Endothelial cell of umbilical vein (primary cell): ENCODE measurements around the gene OMA1. TPM values are rescaled to one million over a fixed set of nuclear protein-coding genes. Genes with fewer than 3 reads are reported as not detected.

Experiments used
- BruUV-seq: library from RNA; stranded (reverse); fragments of 400-500 nt; replicated peaks from 2 replicates; lab custom pipeline; 2021; lab: Mats Ljungman, UMichigan
- CTCF ChIA-PET: fragments of 300-600, 350-600 bp; sonication (Branson Sonifier 250); formaldehyde crosslinking; loops from one replicate; lab custom pipeline; 2021; ENCODE audit warnings: antibody characterized with exemption, inconsistent platforms; lab: Charles Lee
- POLR2A ChIA-PET: fragments of 300-600, 350-600 bp; sonication (Branson Sonifier 250); formaldehyde crosslinking; loops from one replicate; lab custom pipeline; 2021; ENCODE audit warnings: antibody characterized with exemption, inconsistent platforms; lab: Charles Lee
- DNase-seq: peaks from one replicate; pipeline ENCODE4 v3.0.0-alpha.2; 2011; ENCODE audit warnings: low read depth, low spot score
- FAIRE-seq: peaks from 2 replicates; lab custom pipeline; 2011; peaks lifted over from hg19 to GRCh38; lab: Jason Lieb, UNC
- H2AFZ ChIP-seq: 2 replicates; pipeline ENCODE4 v1.6.0; 2012; ENCODE audit warnings: low read depth, low read length, control low read depth, inconsistent platforms
- H3K27ac ChIP-seq: 2 replicates; pipeline ENCODE4 v1.5.1; 2011; ENCODE audit warnings: low read depth, mild to moderate bottlenecking, control low read depth, low read length, moderate library complexity; ENCODE audit not compliant: insufficient read depth
- H3K27me3 ChIP-seq, 2 experiments: 2 replicates each; pipeline versions ENCODE4 v1.6.0 to v1.6.1; 2011; ENCODE audit warnings: low read length in 2 of 2, mixed read lengths in 1 of 2; ENCODE audit not compliant: control insufficient read depth in 2 of 2, insufficient read depth in 2 of 2
- H3K36me3 ChIP-seq, 2 experiments: 2 replicates in 1 of 2; 3 replicates in 1 of 2; pipeline ENCODE4 v1.5.1; 2011; ENCODE audit warnings: low read length in 2 of 2, mild to moderate bottlenecking in 1 of 2, moderate library complexity in 1 of 2; ENCODE audit not compliant: control insufficient read depth in 2 of 2, insufficient read depth in 2 of 2; ENCODE audit errors: extremely low read depth in 1 of 2
- H3K4me1 ChIP-seq: 3 replicates; pipeline ENCODE4 v1.5.1; 2011; ENCODE audit warnings: mild to moderate bottlenecking, low read length; ENCODE audit not compliant: control insufficient read depth, insufficient read depth; ENCODE audit errors: extremely low read depth
- H3K4me2 ChIP-seq: 2 replicates; pipeline ENCODE4 v1.6.1; 2011; ENCODE audit warnings: low read length, control low read depth, mixed read lengths; ENCODE audit not compliant: insufficient read depth
- H3K4me3 ChIP-seq, 3 experiments: fragments of 200-600 bp in 1 of 3; sonication (generic), shearing (Covaris generic) in 1 of 3; replicated peaks in 1 of 3; 2 replicates each; pipeline ENCODE4 v1.5.1; 2011 to 2016; ENCODE audit warnings: control low read depth in 3 of 3, low read length in 3 of 3, mild to moderate bottlenecking in 2 of 3, inconsistent platforms in 1 of 3, low read depth in 1 of 3, moderate library complexity in 1 of 3; ENCODE audit not compliant: insufficient read depth in 1 of 3
- H3K79me2 ChIP-seq: 2 replicates; pipeline ENCODE4 v1.6.0; 2012; ENCODE audit warnings: low read length, inconsistent platforms; ENCODE audit not compliant: control insufficient read depth, insufficient read depth
- H3K9ac ChIP-seq: replicated peaks from 2 replicates; pipeline ENCODE3; 2011; ENCODE audit warnings: low read length, control low read depth; ENCODE audit not compliant: insufficient read depth; ENCODE audit errors: extremely low read depth
- H3K9me1 ChIP-seq: replicated peaks from 3 replicates; pipeline ENCODE4 v1.6.0; 2011; ENCODE audit warnings: mild to moderate bottlenecking, low read length; ENCODE audit not compliant: control insufficient read depth, insufficient read depth; ENCODE audit errors: extremely low read depth
- H3K9me3 ChIP-seq: replicated peaks from 2 replicates; pipeline ENCODE4 v1.5.1; 2012; ENCODE audit warnings: low read length, inconsistent platforms; ENCODE audit not compliant: control insufficient read depth, insufficient read depth
- H4K20me1 ChIP-seq: replicated peaks from 2 replicates; pipeline ENCODE3; 2011; ENCODE audit warnings: mild to moderate bottlenecking, low read length; ENCODE audit not compliant: control insufficient read depth, insufficient read depth; ENCODE audit errors: extremely low read depth
- EZH2 ChIP-seq: IDR thresholded peaks from 2 replicates; pipeline ENCODE4 v1.6.1; 2012; ENCODE audit warnings: borderline replicate concordance, low read depth, mild to moderate bottlenecking, moderate library complexity, low read length, inconsistent platforms; ENCODE audit not compliant: severe bottlenecking
- FOS ChIP-seq: IDR thresholded peaks from 2 replicates; pipeline ENCODE4 v1.6.1; 2011; ENCODE audit warnings: mild to moderate bottlenecking, low read length, moderate library complexity, borderline replicate concordance; ENCODE audit not compliant: insufficient read depth
- GATA2 ChIP-seq: IDR thresholded peaks from 2 replicates; pipeline ENCODE4 v1.7.0; 2011; ENCODE audit warnings: low read depth, mild to moderate bottlenecking, moderate library complexity, mixed read lengths, low read length; ENCODE audit not compliant: insufficient read length, insufficient read depth
- JUN ChIP-seq: IDR thresholded peaks from 2 replicates; pipeline ENCODE4 v1.6.1; 2011; ENCODE audit warnings: borderline replicate concordance, low read depth; ENCODE audit not compliant: insufficient read length, insufficient read depth
- MYC ChIP-seq: IDR thresholded peaks from one replicate; pipeline ENCODE4 v1.6.1; 2011; ENCODE audit warnings: mild to moderate bottlenecking, low read depth, low read length
- POLR2A ChIP-seq: IDR thresholded peaks from 2 replicates; pipeline ENCODE4 v1.6.1; 2012; ENCODE audit warnings: low read depth, mild to moderate bottlenecking, control low read depth, low read length
- POLR2AphosphoS5 ChIP-seq: IDR thresholded peaks from 2 replicates; pipeline ENCODE4 v1.6.1; 2012; ENCODE audit warnings: low read depth, mild to moderate bottlenecking, control low read depth, low read length, moderate library complexity; ENCODE audit not compliant: insufficient read depth
- dilution Hi-C: fragments of 300-500 bp; cut with MboI; formaldehyde crosslinking; loops from one replicate; pipeline ENCODE4 v1.15.0; 2019; ENCODE audit warnings: low sequenced_read_pairs; ENCODE audit not compliant: extremely low pct_ligation_motif_present
- intact Hi-C: fragments of 100-400 bp; cut with micrococcal nuclease; formaldehyde crosslinking; loops from one replicate; pipeline ENCODE4 v1.10.0; 2022
- polyA plus RNA-seq, 4 experiments: library from polyadenylated mRNA; depleted of rRNA in 3 of 4; stranded (reverse) in 3 of 4; unstranded in 1 of 4; fragments of >200 nt; gene quantifications; 2 replicates each; pipeline versions ENCODE4 v1.2.1 to v1.2.3, GENCODE V29; 2011 to 2012; ENCODE audit warnings: missing spikeins in 1 of 4
- total RNA-seq: library from RNA; stranded (reverse); gene quantifications from 2 replicates; pipeline ENCODE4 v1.2.3, GENCODE V29; 2021
- TF ChIP-seq, protein P1 (sequence below): IDR thresholded peaks from 2 replicates; pipeline ENCODE4 v1.6.1; 2011; ENCODE audit not compliant: insufficient read depth, insufficient read length
- TF ChIP-seq, protein P2 (sequence below), 2 donors: IDR thresholded peaks; 1 replicate in 1 of 2; 2 replicates in 1 of 2; pipeline ENCODE4 v1.5.1; 2011; ENCODE audit warnings: low read length in 2 of 2, mild to moderate bottlenecking in 2 of 2, moderate library complexity in 2 of 2, control low read depth in 1 of 2, inconsistent platforms in 1 of 2, low read depth in 1 of 2; ENCODE audit not compliant: insufficient read depth in 1 of 2; ENCODE audit errors: extremely low read depth in 1 of 2

The OMA1 gene
- total and polyA plus RNA-seq, 2 donors (not counting 3 experiments of a cell fraction or from before 2014, with no cell fraction given), result 4.0 to 4.6 TPM

DNA sequence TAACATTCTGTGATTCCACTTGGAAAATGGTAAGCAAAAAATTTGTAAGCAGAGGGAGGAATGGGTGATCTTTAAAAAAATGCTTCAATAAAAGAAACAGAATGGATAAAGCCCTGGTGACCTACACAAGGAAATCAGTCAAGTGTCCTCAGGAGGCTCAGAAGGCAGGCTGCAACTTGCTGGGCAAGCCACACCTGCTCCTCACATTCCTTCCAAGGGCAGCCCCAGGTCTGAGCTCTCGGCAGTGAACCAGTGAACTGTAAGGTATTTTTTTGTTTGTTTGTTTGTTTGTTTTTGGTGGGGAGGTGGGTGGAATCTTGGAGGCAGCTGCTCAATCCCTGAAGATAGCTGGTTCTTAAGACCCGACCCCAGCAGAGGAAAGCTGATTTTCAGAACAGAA is 26.2 kb upstream of the OMA1 start:
- no peaks in the 10 kb centered on the region for H3K27me3 ChIP-seq
- dilution Hi-C loops, result no loop called here
- DNase-seq (no peak), FAIRE-seq (no peak)
- intact Hi-C loops, result no loop called here
- H3K9me3 ChIP-seq, result no peaks in the 10 kb centered on the region
- H3K79me2 ChIP-seq, result peaks cover 5% of the 10 kb centered on the region
- TF ChIP-seq JUN (no peak), POLR2A (no peak), POLR2AphosphoS5 (no peak), EZH2 (no peak), GATA2 (no peak), MYC (no peak), FOS (no peak)
- TF ChIP-seq, protein P1, sequence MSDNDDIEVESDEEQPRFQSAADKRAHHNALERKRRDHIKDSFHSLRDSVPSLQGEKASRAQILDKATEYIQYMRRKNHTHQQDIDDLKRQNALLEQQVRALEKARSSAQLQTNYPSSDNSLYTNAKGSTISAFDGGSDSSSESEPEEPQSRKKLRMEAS, result no peak
- TF ChIP-seq, protein P2, sequence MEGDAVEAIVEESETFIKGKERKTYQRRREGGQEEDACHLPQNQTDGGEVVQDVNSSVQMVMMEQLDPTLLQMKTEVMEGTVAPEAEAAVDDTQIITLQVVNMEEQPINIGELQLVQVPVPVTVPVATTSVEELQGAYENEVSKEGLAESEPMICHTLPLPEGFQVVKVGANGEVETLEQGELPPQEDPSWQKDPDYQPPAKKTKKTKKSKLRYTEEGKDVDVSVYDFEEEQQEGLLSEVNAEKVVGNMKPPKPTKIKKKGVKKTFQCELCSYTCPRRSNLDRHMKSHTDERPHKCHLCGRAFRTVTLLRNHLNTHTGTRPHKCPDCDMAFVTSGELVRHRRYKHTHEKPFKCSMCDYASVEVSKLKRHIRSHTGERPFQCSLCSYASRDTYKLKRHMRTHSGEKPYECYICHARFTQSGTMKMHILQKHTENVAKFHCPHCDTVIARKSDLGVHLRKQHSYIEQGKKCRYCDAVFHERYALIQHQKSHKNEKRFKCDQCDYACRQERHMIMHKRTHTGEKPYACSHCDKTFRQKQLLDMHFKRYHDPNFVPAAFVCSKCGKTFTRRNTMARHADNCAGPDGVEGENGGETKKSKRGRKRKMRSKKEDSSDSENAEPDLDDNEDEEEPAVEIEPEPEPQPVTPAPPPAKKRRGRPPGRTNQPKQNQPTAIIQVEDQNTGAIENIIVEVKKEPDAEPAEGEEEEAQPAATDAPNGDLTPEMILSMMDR (IDR thresholded peaks at IDR 0.05; ENCODE audit: extremely low read depth in 1 of 2, insufficient read depth in 1 of 2, low read depth in 1 of 2, low read length in 2 of 2), result no peak
- H3K27ac ChIP-seq, result no peak overlapping the region
- H3K36me3 ChIP-seq, result no peaks in the 10 kb centered on the region
- no peak overlapping the region for H3K9ac ChIP-seq
- no peak overlapping the region for H2AFZ ChIP-seq
- H3K4me3 ChIP-seq, result no peak overlapping the region
- no peaks in the 10 kb centered on the region for H4K20me1 ChIP-seq
- no TSS peak for BruUV-seq
- H3K4me2 ChIP-seq, result no peak overlapping the region
- H3K4me1 ChIP-seq, result peaks cover 18% of the 10 kb centered on the region
- H3K9me1 ChIP-seq, result no peaks in the 10 kb centered on the region
- CTCF ChIA-PET, result interaction anchor here (1.3 to 2.3 kb wide), 2 partner anchors 11 to 80 kb away, joined by 3 to 11 read pairs; no protein-coding TSS in a partner anchor
- POLR2A ChIA-PET, result no interaction called here
